GM12872 (cell line): Measurements from ENCODE around the gene DDX31.

Experiments used
- TF ChIP-seq, protein P1 (sequence below): IDR thresholded peaks from 3 replicates; pipeline ENCODE4 v1.5.1; 2011; ENCODE audit warnings: low read depth, mild to moderate bottlenecking, low read length, moderate library complexity; ENCODE audit not compliant: insufficient read depth

DDX31 gene

DNA sequence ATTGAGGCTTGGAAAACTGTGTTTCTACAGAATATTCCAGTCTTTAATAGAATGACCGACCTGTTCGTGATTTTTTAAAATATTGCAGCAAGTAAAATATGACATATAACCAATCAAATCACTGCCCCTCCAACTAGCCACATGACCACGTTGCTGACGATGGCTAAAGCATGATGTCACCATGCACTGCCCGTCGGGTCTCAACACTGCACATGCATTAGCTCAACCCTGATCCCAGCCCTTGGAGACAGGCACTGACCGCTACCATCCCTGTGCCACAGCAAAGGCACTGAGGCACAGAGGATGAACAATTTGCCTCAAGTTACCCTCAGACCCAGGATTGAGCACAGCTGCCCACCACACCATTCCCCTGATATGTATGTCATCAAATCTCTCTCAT lies 13.5 kb downstream of the DDX31 start:
- TF ChIP-seq, protein P1, sequence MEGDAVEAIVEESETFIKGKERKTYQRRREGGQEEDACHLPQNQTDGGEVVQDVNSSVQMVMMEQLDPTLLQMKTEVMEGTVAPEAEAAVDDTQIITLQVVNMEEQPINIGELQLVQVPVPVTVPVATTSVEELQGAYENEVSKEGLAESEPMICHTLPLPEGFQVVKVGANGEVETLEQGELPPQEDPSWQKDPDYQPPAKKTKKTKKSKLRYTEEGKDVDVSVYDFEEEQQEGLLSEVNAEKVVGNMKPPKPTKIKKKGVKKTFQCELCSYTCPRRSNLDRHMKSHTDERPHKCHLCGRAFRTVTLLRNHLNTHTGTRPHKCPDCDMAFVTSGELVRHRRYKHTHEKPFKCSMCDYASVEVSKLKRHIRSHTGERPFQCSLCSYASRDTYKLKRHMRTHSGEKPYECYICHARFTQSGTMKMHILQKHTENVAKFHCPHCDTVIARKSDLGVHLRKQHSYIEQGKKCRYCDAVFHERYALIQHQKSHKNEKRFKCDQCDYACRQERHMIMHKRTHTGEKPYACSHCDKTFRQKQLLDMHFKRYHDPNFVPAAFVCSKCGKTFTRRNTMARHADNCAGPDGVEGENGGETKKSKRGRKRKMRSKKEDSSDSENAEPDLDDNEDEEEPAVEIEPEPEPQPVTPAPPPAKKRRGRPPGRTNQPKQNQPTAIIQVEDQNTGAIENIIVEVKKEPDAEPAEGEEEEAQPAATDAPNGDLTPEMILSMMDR = no peak

DNA sequence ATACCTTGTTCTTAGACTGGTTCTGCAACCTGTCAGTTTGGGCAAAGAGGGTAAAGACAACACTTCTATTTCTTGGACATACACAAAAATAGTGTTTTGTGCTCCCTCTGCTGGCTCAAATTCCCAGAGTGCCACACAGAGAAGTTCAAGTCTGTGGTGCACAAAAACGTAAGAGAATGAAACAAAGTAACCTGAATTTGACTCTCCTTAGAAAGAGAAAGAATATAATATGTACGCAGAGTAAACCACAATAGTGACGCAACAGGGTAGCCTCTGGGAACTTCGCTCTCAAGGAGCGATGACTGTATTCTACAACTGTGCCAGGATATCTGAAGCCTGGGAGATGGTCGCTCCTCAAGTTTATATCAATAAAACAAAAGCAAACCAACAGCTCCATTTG lies 18.5 kb downstream of the DDX31 start:
- TF ChIP-seq, protein P1 = 0 out of 3 replicates have a peak, but pooled peaks have one; percentile 19

DNA sequence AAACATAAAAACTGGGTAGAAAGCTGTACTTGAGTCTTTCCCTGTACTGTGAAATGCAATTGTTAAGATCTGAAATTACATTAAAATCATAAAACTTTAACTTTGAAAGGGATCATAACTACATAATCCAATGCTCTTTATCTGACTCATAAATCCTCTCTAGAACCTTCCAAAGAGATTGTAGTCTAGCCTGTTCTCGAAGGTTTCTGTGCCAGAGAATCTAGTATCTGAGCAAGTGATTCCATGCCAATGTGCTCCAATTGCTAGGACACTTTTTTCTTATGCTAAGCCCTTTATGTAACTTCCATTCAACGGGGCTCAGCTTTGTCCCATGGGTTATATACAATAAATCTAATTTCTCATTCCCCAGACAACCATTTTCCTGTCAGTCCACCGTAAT lies 21.1 kb downstream of the DDX31 start:
- TF ChIP-seq, protein P1 = no peak

DNA sequence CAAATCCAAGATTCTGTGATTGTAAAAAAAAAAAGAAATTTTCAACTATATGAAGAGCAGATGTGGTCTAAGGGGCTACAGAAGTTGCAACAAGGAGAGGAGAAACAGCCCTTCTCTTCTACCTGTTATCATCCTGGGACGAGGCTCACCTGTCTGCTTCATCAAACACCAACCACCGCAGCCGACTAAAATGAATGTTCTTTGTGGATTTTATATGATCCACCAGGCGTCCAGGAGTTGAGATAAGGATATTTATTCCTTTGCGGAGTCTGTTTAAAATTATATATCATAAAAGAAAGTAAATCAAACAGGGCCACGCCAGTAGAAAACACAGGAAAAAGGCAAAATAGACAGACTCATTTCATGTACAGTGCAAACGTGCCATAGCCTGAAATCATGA lies 21.5 kb downstream of the DDX31 start:
- TF ChIP-seq, protein P1 = no peak

DNA sequence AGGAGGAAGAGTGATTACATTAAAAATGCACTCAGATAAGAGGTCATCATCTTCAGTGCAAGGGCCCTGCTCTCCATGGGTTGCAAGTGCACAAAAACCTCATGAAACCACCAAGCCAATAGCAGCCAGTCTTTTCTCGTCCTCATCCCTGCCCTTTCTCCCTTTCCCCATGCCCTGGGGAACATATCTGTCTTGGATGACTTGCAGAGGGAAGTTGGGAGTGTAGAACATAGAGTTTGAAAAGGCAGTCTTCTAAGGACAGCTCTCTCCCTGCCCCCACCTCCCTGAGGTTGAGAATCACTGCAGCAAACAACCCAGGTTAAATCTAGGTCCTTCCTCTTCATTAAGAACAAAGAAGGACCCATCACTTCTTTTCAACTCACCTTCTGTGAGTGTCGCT lies 22.0 kb downstream of the DDX31 start:
- TF ChIP-seq, protein P1 = no peak

DNA sequence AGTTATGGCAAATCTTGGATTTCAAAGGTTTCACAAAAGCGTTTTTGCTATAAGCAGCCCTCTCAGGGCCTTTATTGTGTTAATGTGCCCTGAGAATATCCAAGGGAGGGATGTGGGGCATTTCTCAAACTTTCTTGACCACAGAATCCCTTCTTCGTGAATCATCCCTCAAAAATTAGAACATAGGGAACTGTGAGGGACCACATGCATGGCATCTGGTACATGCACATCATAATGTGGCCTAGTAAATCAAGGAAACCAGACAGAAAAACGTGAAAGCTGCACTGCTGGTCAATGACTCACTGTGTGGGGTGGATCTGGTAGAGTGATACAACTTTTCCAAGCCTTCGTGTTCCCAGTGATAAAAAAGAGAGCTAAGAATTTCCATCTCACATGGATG lies 22.4 kb downstream of the DDX31 start:
- TF ChIP-seq, protein P1 = no peak

DNA sequence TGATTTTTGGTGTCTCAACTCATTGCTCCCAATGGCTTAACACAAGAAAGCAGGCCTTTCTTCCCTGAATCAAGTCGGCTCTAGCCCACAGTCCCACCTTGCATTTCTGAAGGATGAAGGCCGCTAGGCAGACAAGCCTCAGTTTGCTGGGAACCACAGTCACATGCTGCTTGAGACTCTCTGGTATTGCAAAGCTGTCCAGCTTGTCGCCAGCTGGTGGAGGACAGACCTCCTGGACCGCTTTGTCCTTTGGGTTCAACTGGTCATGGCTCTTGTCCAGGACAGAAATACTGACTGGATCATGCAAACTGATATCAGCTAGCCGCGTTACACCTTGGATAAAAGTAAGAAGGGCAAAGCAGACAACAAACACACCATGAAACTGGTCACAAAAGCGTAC lies 23.1 kb downstream of the DDX31 start:
- TF ChIP-seq, protein P1 = no peak

DNA sequence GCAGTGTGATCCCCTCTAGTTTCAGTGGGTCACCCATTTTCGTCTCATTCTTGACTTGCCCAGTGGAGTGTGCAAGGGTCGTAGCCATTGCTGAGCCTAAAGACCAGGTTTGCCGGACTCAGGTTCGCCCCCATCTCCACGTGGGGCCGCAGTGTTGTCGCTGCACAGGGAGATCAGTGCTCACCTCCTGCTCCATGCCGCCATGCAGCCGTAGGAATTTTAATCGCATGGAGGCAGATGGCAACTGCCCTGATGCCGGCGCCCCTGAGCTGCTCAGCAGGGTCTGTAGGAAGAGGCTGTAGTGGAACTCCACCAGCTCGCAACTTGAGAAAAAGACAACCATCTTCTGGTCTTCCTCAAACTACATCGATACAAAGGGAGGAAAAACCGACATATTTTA lies 24.1 kb downstream of the DDX31 start:
- TF ChIP-seq, protein P1 = no peak
